ENCODE measurements around the gene MYO7A. TPM values are rescaled to one million over a fixed set of nuclear protein-coding genes. Genes with fewer than 3 reads are reported as not detected.

The MYO7A gene
- total and polyA plus RNA-seq, 2 donors (not counting 3 experiments of a cell fraction or from before 2014, with no cell fraction given) = 1.3 to 3.6 TPM

GRCh38 chr11:77179048-77179447 is 51.0 kb downstream of the MYO7A start:
- H3K27ac ChIP-seq (ENCODE audit: insufficient read depth, low read depth, low read length) = no peak overlapping the region
- no peaks in the 10 kb centered on the region for H3K27me3 ChIP-seq (ENCODE audit: control insufficient read depth in 2 of 2, insufficient read depth in 2 of 2, low read length in 2 of 2)
- H3K4me2 ChIP-seq (ENCODE audit: insufficient read depth, low read length) = no peak overlapping the region
- no peaks in the 10 kb centered on the region for H3K4me1 ChIP-seq (ENCODE audit: control insufficient read depth, extremely low read depth, insufficient read depth, low read length)
- intact Hi-C loops (cut with micrococcal nuclease) (no loop called here), dilution Hi-C loops (cut with MboI; ENCODE audit: extremely low pct_ligation_motif_present, low sequenced_read_pairs) (no loop called here)
- H2AFZ ChIP-seq (ENCODE audit: low read depth, low read length) = no peak overlapping the region
- H3K9me1 ChIP-seq (replicated peaks; ENCODE audit: control insufficient read depth, extremely low read depth, insufficient read depth, low read length) = no peaks in the 10 kb centered on the region
- H4K20me1 ChIP-seq (replicated peaks; ENCODE audit: control insufficient read depth, extremely low read depth, insufficient read depth, low read length) = no peaks in the 10 kb centered on the region
- H3K79me2 ChIP-seq (ENCODE audit: control insufficient read depth, insufficient read depth, low read length) = no peaks in the 10 kb centered on the region
- no TSS peak for BruUV-seq (replicated peaks)
- H3K9me3 ChIP-seq (replicated peaks; ENCODE audit: control insufficient read depth, insufficient read depth, low read length) = no peaks in the 10 kb centered on the region
- DNase-seq (ENCODE audit: low read depth, low spot score) = no peak
- FAIRE-seq = no peak
- POLR2A ChIA-PET = no interaction called here
- TF ChIP-seq JUN (IDR thresholded peaks at IDR 0.05; ENCODE audit: borderline replicate concordance, insufficient read depth, insufficient read length, low read depth) (no peak), EZH2 (IDR thresholded peaks at IDR 0.05; ENCODE audit: borderline replicate concordance, low read depth, low read length, severe bottlenecking) (no peak), GATA2 (IDR thresholded peaks at IDR 0.05; ENCODE audit: insufficient read depth, insufficient read length, low read depth, low read length) (no peak), POLR2AphosphoS5 (IDR thresholded peaks at IDR 0.05; ENCODE audit: insufficient read depth, low read depth, low read length) (no peak), MYC (IDR thresholded peaks at IDR 0.05; ENCODE audit: low read depth, low read length) (no peak), FOS (IDR thresholded peaks at IDR 0.05; ENCODE audit: borderline replicate concordance, insufficient read depth, low read length) (no peak), POLR2A (IDR thresholded peaks at IDR 0.05; ENCODE audit: low read depth, low read length) (no peak)
- TF ChIP-seq, protein P1, sequence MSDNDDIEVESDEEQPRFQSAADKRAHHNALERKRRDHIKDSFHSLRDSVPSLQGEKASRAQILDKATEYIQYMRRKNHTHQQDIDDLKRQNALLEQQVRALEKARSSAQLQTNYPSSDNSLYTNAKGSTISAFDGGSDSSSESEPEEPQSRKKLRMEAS (IDR thresholded peaks at IDR 0.05; ENCODE audit: insufficient read depth, insufficient read length) = no peak
- no peaks in the 10 kb centered on the region for H3K36me3 ChIP-seq (ENCODE audit: control insufficient read depth in 2 of 2, extremely low read depth in 1 of 2, insufficient read depth in 2 of 2, low read length in 2 of 2)
- CTCF ChIA-PET = interaction anchor here (0.8 to 1.4 kb wide), 2 partner anchors 9 to 52 kb away, joined by 4 to 5 read pairs; no protein-coding TSS in a partner anchor
- H3K9ac ChIP-seq (replicated peaks; ENCODE audit: extremely low read depth, insufficient read depth, low read length) = no peak overlapping the region
- H3K4me3 ChIP-seq (replicated peaks in 1 of 3; ENCODE audit: insufficient read depth in 1 of 3, low read depth in 1 of 3, low read length in 3 of 3) = no peak overlapping the region

GRCh38 chr11:77179681-77180080 is 51.6 kb downstream of the MYO7A start:
- no TSS peak for BruUV-seq (replicated peaks)
- ChIA-PET POLR2A (no interaction called here), CTCF (interaction anchor here (1.4 kb wide), 1 partner anchor 53 kb away, joined by 5 read pairs; no protein-coding TSS in a partner anchor)
- Histone ChIP-seq H3K9me3 (replicated peaks; ENCODE audit: control insufficient read depth, insufficient read depth, low read length) (no peaks in the 10 kb centered on the region), H3K4me1 (ENCODE audit: control insufficient read depth, extremely low read depth, insufficient read depth, low read length) (no peaks in the 10 kb centered on the region), H3K9ac (replicated peaks; ENCODE audit: extremely low read depth, insufficient read depth, low read length) (no peak overlapping the region), H3K27me3 (ENCODE audit: control insufficient read depth in 2 of 2, insufficient read depth in 2 of 2, low read length in 2 of 2) (no peaks in the 10 kb centered on the region), H3K27ac (ENCODE audit: insufficient read depth, low read depth, low read length) (no peak overlapping the region), H3K36me3 (ENCODE audit: control insufficient read depth in 2 of 2, extremely low read depth in 1 of 2, insufficient read depth in 2 of 2, low read length in 2 of 2) (no peaks in the 10 kb centered on the region), H2AFZ (ENCODE audit: low read depth, low read length) (no peak overlapping the region), H3K9me1 (replicated peaks; ENCODE audit: control insufficient read depth, extremely low read depth, insufficient read depth, low read length) (no peaks in the 10 kb centered on the region), H4K20me1 (replicated peaks; ENCODE audit: control insufficient read depth, extremely low read depth, insufficient read depth, low read length) (no peaks in the 10 kb centered on the region), H3K79me2 (ENCODE audit: control insufficient read depth, insufficient read depth, low read length) (no peaks in the 10 kb centered on the region), H3K4me2 (ENCODE audit: insufficient read depth, low read length) (no peak overlapping the region), H3K4me3 (replicated peaks in 1 of 3; ENCODE audit: insufficient read depth in 1 of 3, low read depth in 1 of 3, low read length in 3 of 3) (no peak overlapping the region)
- intact Hi-C loops (cut with micrococcal nuclease) (no loop called here), dilution Hi-C loops (cut with MboI; ENCODE audit: extremely low pct_ligation_motif_present, low sequenced_read_pairs) (no loop called here)
- no peak for DNase-seq (ENCODE audit: low read depth, low spot score)
- FAIRE-seq = no peak
- TF ChIP-seq JUN (IDR thresholded peaks at IDR 0.05; ENCODE audit: borderline replicate concordance, insufficient read depth, insufficient read length, low read depth) (no peak), POLR2A (IDR thresholded peaks at IDR 0.05; ENCODE audit: low read depth, low read length) (no peak), MYC (IDR thresholded peaks at IDR 0.05; ENCODE audit: low read depth, low read length) (no peak), CTCF (IDR thresholded peaks at IDR 0.05; ENCODE audit: extremely low read depth in 1 of 2, insufficient read depth in 1 of 2, low read depth in 1 of 2, low read length in 2 of 2) (no peak), FOS (IDR thresholded peaks at IDR 0.05; ENCODE audit: borderline replicate concordance, insufficient read depth, low read length) (no peak), POLR2AphosphoS5 (IDR thresholded peaks at IDR 0.05; ENCODE audit: insufficient read depth, low read depth, low read length) (no peak), GATA2 (IDR thresholded peaks at IDR 0.05; ENCODE audit: insufficient read depth, insufficient read length, low read depth, low read length) (no peak), EZH2 (IDR thresholded peaks at IDR 0.05; ENCODE audit: borderline replicate concordance, low read depth, low read length, severe bottlenecking) (no peak)
- TF ChIP-seq, protein P1 (IDR thresholded peaks at IDR 0.05; ENCODE audit: insufficient read depth, insufficient read length) = no peak

Data from endothelial cell of umbilical vein (primary cell).